GM12874 (cell line): Measurements from ENCODE around the gene MRPL44.
A peak's percentile ranks its signal among the peaks of the same experiment; 100 is the strongest.

Experiments used
- TF ChIP-seq, protein P1 (sequence below): IDR thresholded peaks from 2 replicates; pipeline ENCODE4 v1.5.1; 2011; ENCODE audit warnings: low read depth, mild to moderate bottlenecking, control low read depth, low read length, moderate library complexity; ENCODE audit not compliant: insufficient read depth

MRPL44 gene

DNA sequence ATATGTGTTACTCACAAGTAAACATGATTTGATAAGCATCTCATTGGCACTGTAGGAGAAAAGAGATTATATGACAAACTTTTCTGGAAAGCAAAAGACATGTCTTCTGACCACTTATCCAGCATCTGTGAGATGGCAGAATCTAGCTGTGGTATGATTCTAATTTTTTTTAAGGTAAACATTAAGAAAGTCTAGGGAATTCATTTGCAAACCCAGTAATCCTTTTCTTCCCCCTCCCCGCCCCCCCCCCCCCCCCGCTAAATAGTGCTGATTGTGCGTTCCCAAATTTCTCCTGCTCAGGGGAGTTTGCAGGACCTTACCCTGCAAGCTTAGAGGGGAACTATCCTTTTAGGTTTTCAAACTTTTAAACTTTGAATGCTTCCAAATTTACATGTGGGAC is 12.1 kb downstream of the MRPL44 start:
- TF ChIP-seq, protein P1, sequence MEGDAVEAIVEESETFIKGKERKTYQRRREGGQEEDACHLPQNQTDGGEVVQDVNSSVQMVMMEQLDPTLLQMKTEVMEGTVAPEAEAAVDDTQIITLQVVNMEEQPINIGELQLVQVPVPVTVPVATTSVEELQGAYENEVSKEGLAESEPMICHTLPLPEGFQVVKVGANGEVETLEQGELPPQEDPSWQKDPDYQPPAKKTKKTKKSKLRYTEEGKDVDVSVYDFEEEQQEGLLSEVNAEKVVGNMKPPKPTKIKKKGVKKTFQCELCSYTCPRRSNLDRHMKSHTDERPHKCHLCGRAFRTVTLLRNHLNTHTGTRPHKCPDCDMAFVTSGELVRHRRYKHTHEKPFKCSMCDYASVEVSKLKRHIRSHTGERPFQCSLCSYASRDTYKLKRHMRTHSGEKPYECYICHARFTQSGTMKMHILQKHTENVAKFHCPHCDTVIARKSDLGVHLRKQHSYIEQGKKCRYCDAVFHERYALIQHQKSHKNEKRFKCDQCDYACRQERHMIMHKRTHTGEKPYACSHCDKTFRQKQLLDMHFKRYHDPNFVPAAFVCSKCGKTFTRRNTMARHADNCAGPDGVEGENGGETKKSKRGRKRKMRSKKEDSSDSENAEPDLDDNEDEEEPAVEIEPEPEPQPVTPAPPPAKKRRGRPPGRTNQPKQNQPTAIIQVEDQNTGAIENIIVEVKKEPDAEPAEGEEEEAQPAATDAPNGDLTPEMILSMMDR, result no peak

DNA sequence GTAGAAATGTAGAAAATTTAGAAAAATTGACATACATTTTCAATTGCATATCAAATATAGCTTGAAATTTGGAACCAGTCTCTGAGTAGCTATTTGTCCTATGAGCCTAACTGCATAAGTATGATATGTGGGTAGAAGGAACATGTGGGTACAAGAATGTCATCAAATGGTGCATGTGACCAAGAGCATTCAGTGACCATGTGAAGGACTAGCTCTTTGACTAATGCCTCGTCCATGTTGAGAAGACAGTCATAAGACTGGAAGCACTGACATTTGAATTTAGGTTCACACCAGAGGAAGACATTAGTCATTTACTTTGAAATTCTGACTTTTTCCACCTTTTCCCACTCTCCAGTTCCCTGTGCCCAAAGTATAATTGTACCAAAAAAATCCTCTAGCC is 12.6 kb downstream of the MRPL44 start:
- TF ChIP-seq, protein P1, result no peak

DNA sequence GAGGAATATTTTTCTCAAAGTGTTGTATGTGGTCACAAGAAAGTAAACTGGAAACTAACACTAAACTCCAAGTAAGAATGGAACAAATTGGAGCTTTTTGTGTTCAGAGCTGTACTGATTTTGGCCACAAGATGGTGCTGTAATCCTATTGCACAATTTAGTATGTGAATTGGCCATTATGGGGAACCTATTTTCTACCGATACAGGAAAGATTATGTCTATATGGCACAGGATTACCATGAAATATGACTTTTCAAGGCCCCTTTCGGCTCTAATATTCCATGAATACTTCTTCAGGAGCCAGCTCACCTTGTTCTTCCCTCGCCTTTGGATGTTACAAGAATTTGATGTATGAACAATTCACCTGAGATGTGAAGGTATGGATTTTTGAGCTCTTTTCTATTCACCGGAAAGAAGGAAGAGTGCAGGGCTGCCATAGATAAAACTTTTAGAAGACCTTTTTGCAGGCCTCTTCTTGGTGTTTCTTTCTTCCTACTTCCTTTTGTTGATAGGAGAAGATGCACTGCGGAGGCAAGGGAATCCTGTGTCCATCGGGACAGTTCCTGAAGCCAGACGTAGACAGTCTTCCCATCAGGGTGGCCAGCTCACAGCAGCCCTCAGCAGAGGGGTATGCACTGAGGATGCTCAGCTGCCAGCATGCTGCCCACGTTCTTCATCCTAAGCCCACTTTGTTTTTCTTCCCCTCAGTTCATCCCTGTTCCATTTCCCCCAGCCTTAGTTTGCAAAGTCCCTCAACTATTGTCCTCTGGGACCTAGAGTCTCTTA is 13.3 kb downstream of the MRPL44 start:
- TF ChIP-seq, protein P1, result peak; percentile 69

DNA sequence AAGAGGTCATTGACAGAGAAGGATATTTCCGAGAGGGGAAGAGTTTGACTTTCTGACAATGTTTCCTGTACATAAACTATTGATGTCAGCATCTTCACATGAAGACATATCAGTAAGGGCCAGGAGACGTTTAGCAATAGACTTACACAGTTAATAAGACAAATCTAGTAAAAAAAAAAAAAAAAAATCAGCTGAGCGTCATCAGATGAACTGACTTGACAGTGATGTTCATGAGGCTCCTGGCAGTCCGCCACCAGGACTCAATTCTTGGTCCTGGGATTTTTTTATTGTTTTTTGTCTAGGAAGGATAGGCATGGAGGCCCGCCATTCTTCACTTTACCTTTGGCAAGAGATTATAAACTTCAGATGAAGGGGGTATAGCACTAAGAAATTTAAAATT is 14.5 kb downstream of the MRPL44 start:
- TF ChIP-seq, protein P1, result no peak

GRCh38 chr2:223972656-223973102 is 15.4 kb downstream of the MRPL44 start:
- TF ChIP-seq, protein P1, result no peak

- TF ChIP-seq, protein P1, result no peak
Observed at GRCh38 chr2:223973606-223974005, 16.3 kb downstream of the MRPL44 start.

- TF ChIP-seq, protein P1, result no peak
Observed at GRCh38 chr2:223976635-223977226, 19.5 kb downstream of the MRPL44 start.
